ENCODE results near the gene GPX4. TPM values are rescaled to one million over a fixed set of nuclear protein-coding genes. Genes with fewer than 3 reads are reported as not detected.
A peak's percentile ranks its signal among the peaks of the same experiment; 100 is the strongest.
"Not testable (repeated sequence)": the region's sequence is repeated elsewhere in the genome, so short reads cannot be mapped to it uniquely, and the experiment has no call there.

Gene GPX4
- total and polyA plus RNA-seq, 2 of the 13 experiments (the other 11 are each of a cell fraction or from before 2014, with no cell fraction given), result 535 to 613 TPM

- ChIA-PET CTCF (ENCODE audit: low intra/inter-chr PET ratio, low total read pairs) (no interaction called here), POLR2A (no interaction called here)
- Histone ChIP-seq H2AFZ (ENCODE audit: low read length) (no peak overlapping the region), H3K4me1 (ENCODE audit: insufficient read depth, low read length) (peaks cover 7% of the 10 kb centered on the region; the same call in 1 of the 2 replicates), H3K4me2 (ENCODE audit: low read depth, low read length) (no peak overlapping the region), H3K9ac (ENCODE audit: insufficient read depth, low read depth, low read length) (no peak overlapping the region), H3K79me2 (ENCODE audit: insufficient read depth, low read length) (no peaks in the 10 kb centered on the region), H3K36me3 (replicated peaks in 1 of 2; ENCODE audit: control insufficient read depth in 1 of 2, insufficient read depth in 2 of 2, low read length in 2 of 2) (peaks cover 7 to 23% of the 10 kb centered on the region in 2 experiments; a peak in 4 of 5 replicates), H3K27ac (ENCODE audit: extremely low read length, insufficient read depth, low read length) (no peak overlapping the region), H3K4me3 (replicated peaks in 1 of 3; ENCODE audit: insufficient read depth in 1 of 3, low read depth in 2 of 3, low read length in 3 of 3) (no peak overlapping the region), H4K20me1 (ENCODE audit: insufficient read depth, low read length) (no peaks in the 10 kb centered on the region), H3K27me3 (ENCODE audit: control insufficient read depth in 1 of 2, insufficient read depth in 2 of 2, low read length in 2 of 2) (no peaks in the 10 kb centered on the region), H3K9me3 (ENCODE audit: low read length) (no peaks in the 10 kb centered on the region)
- no peak for ATAC-seq
- no TSS peak for BruUV-seq (replicated peaks)
- intact Hi-C loops (cut with micrococcal nuclease; ENCODE audit: unreplicated experiment) (no loop called here), in situ Hi-C loops (cut with HindIII; ENCODE audit: extremely low pct_ligation_motif_present, low pct_unique_long_range_greater_than_20kb) (no loop called here)
- FAIRE-seq, result no peak
- TF ChIP-seq POLR2G (IDR thresholded peaks at IDR 0.05; ENCODE audit: low read depth, low read length), result no peak
- TF ChIP-seq CBFB (CRISPR knock-in tag; IDR thresholded peaks at IDR 0.05), result no peak
- TF ChIP-seq ZNF550 (CRISPR knock-in tag; IDR thresholded peaks at IDR 0.05; ENCODE audit: borderline replicate concordance), result no peak
- no peak for DNase-seq (ENCODE audit: low spot score)
- WGBS (ENCODE audit: low lambda C conversion rate), result 98% methylated on average over 17 of the region's 17 CpGs
Measured at GRCh38 chr19:1128106-1128505, 24.3 kb downstream of the GPX4 start.

- ATAC-seq; H2AFZ ChIP-seq (ENCODE audit: low read length); H3K27ac ChIP-seq (ENCODE audit: extremely low read length, insufficient read depth, low read length); H3K9me3 ChIP-seq (ENCODE audit: low read length); POLR2A ChIA-PET; intact Hi-C loops (cut with micrococcal nuclease; ENCODE audit: unreplicated experiment); H4K20me1 ChIP-seq (ENCODE audit: insufficient read depth, low read length); in situ Hi-C loops (cut with HindIII; ENCODE audit: extremely low pct_ligation_motif_present, low pct_unique_long_range_greater_than_20kb); BruUV-seq (replicated peaks); H3K4me2 ChIP-seq (ENCODE audit: low read depth, low read length); H3K27me3 ChIP-seq (ENCODE audit: control insufficient read depth in 1 of 2, insufficient read depth in 2 of 2, low read length in 2 of 2); H3K79me2 ChIP-seq (ENCODE audit: insufficient read depth, low read length); CTCF ChIA-PET (ENCODE audit: low intra/inter-chr PET ratio, low total read pairs); FAIRE-seq; H3K4me1 ChIP-seq (ENCODE audit: insufficient read depth, low read length); DNase-seq (ENCODE audit: low spot score); H3K4me3 ChIP-seq (replicated peaks in 1 of 3; ENCODE audit: insufficient read depth in 1 of 3, low read depth in 2 of 3, low read length in 3 of 3); H3K9ac ChIP-seq (ENCODE audit: insufficient read depth, low read depth, low read length): not testable (repeated sequence)
- 0 out of 2 replicates have a peak, but pooled peaks have one; percentile 18 for TF ChIP-seq CTCF (CRISPR knock-in tag; IDR thresholded peaks at IDR 0.05)
- 83% methylated on average over 3 of the region's 7 CpGs for WGBS (ENCODE audit: low lambda C conversion rate)
- peaks cover 5 to 18% of the 10 kb centered on the region in 2 experiments; a peak in 4 of 5 replicates for H3K36me3 ChIP-seq (replicated peaks in 1 of 2; ENCODE audit: control insufficient read depth in 1 of 2, insufficient read depth in 2 of 2, low read length in 2 of 2)
Measured at GRCh38 chr19:1129084-1129483, 25.3 kb downstream of the GPX4 start.
